Panc1 (cell line): ENCODE results near the gene ZNF366. TPM values are rescaled to one million over a fixed set of nuclear protein-coding genes. Genes with fewer than 3 reads are reported as not detected.

ENCODE experiments used
- ATAC-seq: fragments of 200-7000 bp; cut with Tn5 transposase; 2 replicates; pipeline ENCODE4 v1.9.1; 2020; ENCODE audit warnings: mild to moderate bottlenecking, moderate library complexity
- BruUV-seq: library from RNA; stranded (reverse); fragments of 400-500 nt; replicated peaks from 2 replicates; lab custom pipeline; 2021; lab: Mats Ljungman, UMichigan
- CTCF ChIA-PET: fragments of 300-600 bp; sonication (Branson Sonifier 250); formaldehyde crosslinking; loops from one replicate; lab custom pipeline; 2022; ENCODE audit warnings: antibody characterized with exemption; lab: Charles Lee
- POLR2A ChIA-PET: fragments of 300-600 bp; sonication (Branson Sonifier 250); formaldehyde crosslinking; loops from one replicate; lab custom pipeline; 2022; ENCODE audit warnings: antibody characterized with exemption; lab: Charles Lee
- DNase-seq: peaks from one replicate; pipeline ENCODE4 v3.0.0-alpha.2; 2010; ENCODE audit warnings: low read depth, low spot score
- H3K27ac ChIP-seq: 2 replicates; pipeline ENCODE4 v1.5.1; 2011; ENCODE audit warnings: mild to moderate bottlenecking, low read length, inconsistent platforms
- H3K27me3 ChIP-seq: fragments of 200-500 bp; sonication (Bioruptor generic); 2 replicates; pipeline ENCODE4 v1.6.0; 2014; ENCODE audit warnings: low read length, inconsistent platforms; ENCODE audit not compliant: control insufficient read depth, insufficient read depth
- H3K36me3 ChIP-seq: fragments of 200-500 bp; sonication (Bioruptor generic); 2 replicates; pipeline ENCODE4 v1.5.1; 2014; ENCODE audit warnings: inconsistent platforms, mild to moderate bottlenecking, low read length, moderate library complexity; ENCODE audit not compliant: control insufficient read depth, insufficient read depth
- H3K4me1 ChIP-seq: 2 replicates; pipeline ENCODE4 v1.5.1; 2011; ENCODE audit warnings: inconsistent platforms, mild to moderate bottlenecking, low read length, moderate library complexity; ENCODE audit not compliant: control insufficient read depth, insufficient read depth
- H3K4me3 ChIP-seq, 2 experiments: 2 replicates each; pipeline ENCODE4 v1.5.1; 2011 to 2012; ENCODE audit warnings: low read depth in 2 of 2, low read length in 2 of 2, mild to moderate bottlenecking in 2 of 2, inconsistent platforms in 1 of 2, moderate library complexity in 1 of 2
- H3K9me3 ChIP-seq: fragments of 200-500 bp; sonication (Bioruptor generic); 2 replicates; pipeline ENCODE4 v1.5.1; 2014; ENCODE audit warnings: low read depth, mild to moderate bottlenecking, inconsistent platforms, low read length, moderate library complexity; ENCODE audit not compliant: control insufficient read depth, insufficient read depth
- CTCF ChIP-seq: fragments of 450-650 bp; IDR thresholded peaks from 2 replicates; pipeline ENCODE4 v1.5.1; 2017; ENCODE audit warnings: mild to moderate bottlenecking
- POLR2AphosphoS5 ChIP-seq: IDR thresholded peaks from 2 replicates; pipeline ENCODE4 v1.6.1; 2012; ENCODE audit warnings: mild to moderate bottlenecking, low read depth, low read length, moderate library complexity
- SIN3A ChIP-seq: IDR thresholded peaks from 2 replicates; pipeline ENCODE4 v1.6.1; 2012; ENCODE audit warnings: low read depth, mild to moderate bottlenecking, low read length, moderate library complexity, borderline replicate concordance; ENCODE audit not compliant: insufficient read depth
- TCF7L2 ChIP-seq: IDR thresholded peaks from 2 replicates; pipeline ENCODE4 v1.6.1; 2011; ENCODE audit warnings: mild to moderate bottlenecking, low read depth, low read length, inconsistent platforms
- in situ Hi-C: cut with HindIII; loops from 2 replicates; pipeline ENCODE4 v1.10.0; 2016; ENCODE audit warnings: low sequenced_read_pairs, low pct_unique_long_range_greater_than_20kb
- intact Hi-C: fragments of 100-400 bp; cut with micrococcal nuclease; formaldehyde crosslinking; loops from one replicate; pipeline ENCODE4 v1.10.0; 2022; ENCODE audit not compliant: unreplicated experiment
- total RNA-seq: library from RNA; stranded (reverse); gene quantifications from one replicate; pipeline ENCODE4 v1.2.1, GENCODE V29; 2021; ENCODE audit not compliant: unreplicated experiment
- TF ChIP-seq, protein P1 (sequence below), 2 experiments: IDR thresholded peaks; 2 replicates each; pipeline ENCODE4 v1.6.1; 2011 to 2012; ENCODE audit warnings: low read depth in 2 of 2, control low read depth in 1 of 2, low read length in 1 of 2, mild to moderate bottlenecking in 1 of 2, moderate library complexity in 1 of 2; ENCODE audit not compliant: insufficient read depth in 1 of 2

The ZNF366 gene
- total RNA-seq, 1 experiment from 2014 or later: not detected

- no TSS peak for BruUV-seq
- in situ Hi-C loops: no loop called here
- no peaks in the 10 kb centered on the region; the same call in 1 of the 2 replicates for H3K27me3 ChIP-seq
- H3K36me3 ChIP-seq: no peaks in the 10 kb centered on the region
- no peaks in the 10 kb centered on the region for H3K4me1 ChIP-seq
- TF ChIP-seq CTCF (no peak), POLR2AphosphoS5 (no peak), TCF7L2 (no peak), SIN3A (no peak)
- TF ChIP-seq, protein P1, sequence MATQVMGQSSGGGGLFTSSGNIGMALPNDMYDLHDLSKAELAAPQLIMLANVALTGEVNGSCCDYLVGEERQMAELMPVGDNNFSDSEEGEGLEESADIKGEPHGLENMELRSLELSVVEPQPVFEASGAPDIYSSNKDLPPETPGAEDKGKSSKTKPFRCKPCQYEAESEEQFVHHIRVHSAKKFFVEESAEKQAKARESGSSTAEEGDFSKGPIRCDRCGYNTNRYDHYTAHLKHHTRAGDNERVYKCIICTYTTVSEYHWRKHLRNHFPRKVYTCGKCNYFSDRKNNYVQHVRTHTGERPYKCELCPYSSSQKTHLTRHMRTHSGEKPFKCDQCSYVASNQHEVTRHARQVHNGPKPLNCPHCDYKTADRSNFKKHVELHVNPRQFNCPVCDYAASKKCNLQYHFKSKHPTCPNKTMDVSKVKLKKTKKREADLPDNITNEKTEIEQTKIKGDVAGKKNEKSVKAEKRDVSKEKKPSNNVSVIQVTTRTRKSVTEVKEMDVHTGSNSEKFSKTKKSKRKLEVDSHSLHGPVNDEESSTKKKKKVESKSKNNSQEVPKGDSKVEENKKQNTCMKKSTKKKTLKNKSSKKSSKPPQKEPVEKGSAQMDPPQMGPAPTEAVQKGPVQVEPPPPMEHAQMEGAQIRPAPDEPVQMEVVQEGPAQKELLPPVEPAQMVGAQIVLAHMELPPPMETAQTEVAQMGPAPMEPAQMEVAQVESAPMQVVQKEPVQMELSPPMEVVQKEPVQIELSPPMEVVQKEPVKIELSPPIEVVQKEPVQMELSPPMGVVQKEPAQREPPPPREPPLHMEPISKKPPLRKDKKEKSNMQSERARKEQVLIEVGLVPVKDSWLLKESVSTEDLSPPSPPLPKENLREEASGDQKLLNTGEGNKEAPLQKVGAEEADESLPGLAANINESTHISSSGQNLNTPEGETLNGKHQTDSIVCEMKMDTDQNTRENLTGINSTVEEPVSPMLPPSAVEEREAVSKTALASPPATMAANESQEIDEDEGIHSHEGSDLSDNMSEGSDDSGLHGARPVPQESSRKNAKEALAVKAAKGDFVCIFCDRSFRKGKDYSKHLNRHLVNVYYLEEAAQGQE (IDR thresholded peaks at IDR 0.05; ENCODE audit: insufficient read depth in 1 of 2, low read depth in 2 of 2, low read length in 1 of 2): no peak
- intact Hi-C loops: no loop called here
- no peak overlapping the region for H3K27ac ChIP-seq
- POLR2A ChIA-PET: no interaction called here
- H3K9me3 ChIP-seq: no peaks in the 10 kb centered on the region
- DNase-seq (no peak), ATAC-seq (no peak)
- CTCF ChIA-PET: no interaction called here
- H3K4me3 ChIP-seq: no peak overlapping the region
These were observed 38.6 kb downstream of the ZNF366 start for GRCh38 chr5:72468606-72469005.

DNA sequence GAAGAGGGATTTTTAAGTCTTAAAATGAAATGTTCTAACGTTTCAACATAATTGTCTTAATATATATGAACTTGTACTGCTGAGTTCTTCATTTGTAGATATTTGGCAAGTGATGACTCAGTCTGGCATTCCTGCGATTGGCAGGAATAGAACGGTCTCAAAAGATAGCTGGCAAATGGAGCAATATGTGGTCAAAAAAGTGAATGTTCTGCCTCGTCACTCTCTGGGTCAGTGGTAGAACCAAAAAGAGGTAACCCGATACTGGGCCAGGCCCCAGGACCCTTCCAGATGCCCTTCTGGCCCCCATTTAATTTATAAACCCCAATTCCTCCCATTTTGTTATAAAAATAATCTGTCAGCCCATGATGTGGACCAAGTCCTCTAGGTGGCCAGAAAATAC is 39.2 kb downstream of the ZNF366 start:
- Histone ChIP-seq H3K9me3 (no peaks in the 10 kb centered on the region), H3K4me3 (no peak overlapping the region), H3K36me3 (no peaks in the 10 kb centered on the region), H3K4me1 (no peaks in the 10 kb centered on the region), H3K27me3 (no peaks in the 10 kb centered on the region; the same call in 1 of the 2 replicates), H3K27ac (no peak overlapping the region)
- POLR2A ChIA-PET: no interaction called here
- BruUV-seq: no TSS peak
- intact Hi-C loops: no loop called here
- CTCF ChIA-PET: no interaction called here
- in situ Hi-C loops: no loop called here
- DNase-seq: no peak
- no peak for TF ChIP-seq SIN3A
- ATAC-seq: no peak

- no TSS peak for BruUV-seq
- no peak for DNase-seq
- intact Hi-C loops (no loop called here), in situ Hi-C loops (no loop called here)
- Histone ChIP-seq H3K4me3 (no peak overlapping the region), H3K36me3 (no peaks in the 10 kb centered on the region), H3K27me3 (no peaks in the 10 kb centered on the region), H3K9me3 (no peaks in the 10 kb centered on the region), H3K27ac (no peak overlapping the region), H3K4me1 (no peaks in the 10 kb centered on the region)
- POLR2A ChIA-PET: no interaction called here
- TF ChIP-seq, protein P1 (IDR thresholded peaks at IDR 0.05; ENCODE audit: insufficient read depth in 1 of 2, low read depth in 2 of 2, low read length in 1 of 2): no peak
- TF ChIP-seq CTCF (no peak), SIN3A (no peak), TCF7L2 (no peak), POLR2AphosphoS5 (no peak)
- CTCF ChIA-PET: no interaction called here
- ATAC-seq: no peak
These were observed 39.7 kb downstream of the ZNF366 start for GRCh38 chr5:72467461-72467860.
